Common myeloid progenitor, CD34-positive (primary cell): ENCODE measurements around the gene STK32C.
A peak's percentile ranks its signal among the peaks of the same experiment; 100 is the strongest.

Experiments
- CTCF ChIA-PET: fragments of 350-600 bp; sonication (Branson Sonifier 250); formaldehyde crosslinking; loops from one replicate; lab custom pipeline; 2021; ENCODE audit warnings: antibody characterized with exemption; lab: Charles Lee
- POLR2A ChIA-PET: fragments of 350-600 bp; sonication (Branson Sonifier 250); formaldehyde crosslinking; loops from one replicate; lab custom pipeline; 2021; ENCODE audit warnings: antibody characterized with exemption; lab: Charles Lee
- DNase-seq, 3 donors: peaks; one replicate each; pipeline versions ENCODE4 v3.0.0 to v3.0.0-alpha.2; 2013
- H3K27ac ChIP-seq, 2 experiments: 1 replicate in 1 of 2; 2 replicates in 1 of 2; pipeline ENCODE4 v1.7.0; 2013; ENCODE audit warnings: inconsistent platforms in 2 of 2, low read length in 2 of 2, mild to moderate bottlenecking in 2 of 2, low read depth in 1 of 2, moderate library complexity in 1 of 2; ENCODE audit not compliant: severe bottlenecking in 2 of 2, insufficient read depth in 1 of 2, poor library complexity in 1 of 2
- H3K27me3 ChIP-seq, 5 experiments: replicated peaks in 2 of 5; 1 replicate in 3 of 5; 2 replicates in 2 of 5; pipeline versions ENCODE4 v1.6.1 to v1.7.0; 2013; ENCODE audit warnings: low read length in 4 of 5, mild to moderate bottlenecking in 2 of 5, moderate library complexity in 2 of 5, inconsistent platforms in 1 of 5; ENCODE audit not compliant: insufficient read depth in 5 of 5, control insufficient read depth in 4 of 5
- H3K36me3 ChIP-seq, 4 experiments: 1 replicate in 2 of 4; 2 replicates in 2 of 4; pipeline versions ENCODE4 v1.6.1 to v1.7.0; 2013; ENCODE audit warnings: low read length in 3 of 4, control low read depth in 1 of 4, mild to moderate bottlenecking in 1 of 4; ENCODE audit not compliant: control insufficient read depth in 4 of 4, insufficient read depth in 4 of 4
- H3K4me1 ChIP-seq, 4 experiments: 1 replicate in 3 of 4; 2 replicates in 1 of 4; pipeline versions ENCODE4 v1.6.1 to v1.7.1; 2013; ENCODE audit warnings: low read length in 3 of 4, mild to moderate bottlenecking in 3 of 4, control low read depth in 1 of 4, inconsistent platforms in 1 of 4, moderate library complexity in 1 of 4; ENCODE audit not compliant: control insufficient read depth in 4 of 4, insufficient read depth in 4 of 4; ENCODE audit errors: control extremely low read depth in 1 of 4
- H3K4me3 ChIP-seq, 7 experiments: 1 replicate in 4 of 7; 2 replicates in 3 of 7; pipeline versions ENCODE4 v1.5.1 to v1.7.0; 2013; ENCODE audit warnings: mild to moderate bottlenecking in 7 of 7, low read length in 6 of 7, moderate library complexity in 6 of 7, inconsistent platforms in 2 of 7, low read depth in 2 of 7, control low read depth in 1 of 7; ENCODE audit not compliant: insufficient read depth in 4 of 7, control insufficient read depth in 1 of 7; ENCODE audit errors: extremely low read depth in 1 of 7
- H3K9me3 ChIP-seq, 5 experiments: 1 replicate in 4 of 5; 2 replicates in 1 of 5; pipeline versions ENCODE4 v1.6.1 to v1.7.1; 2013; ENCODE audit warnings: low read length in 4 of 5, mild to moderate bottlenecking in 2 of 5, inconsistent platforms in 1 of 5, low read depth in 1 of 5, moderate library complexity in 1 of 5; ENCODE audit not compliant: control insufficient read depth in 4 of 5, insufficient read depth in 2 of 5; ENCODE audit errors: control extremely low read depth in 1 of 5
- WGBS: methylation state at CpG from one replicate; pipeline ENCODE4 v1.1.5; 2013; ENCODE audit not compliant: insufficient coverage; 5-methylcytosine and 5-hydroxymethylcytosine counted together

Gene STK32C

GRCh38 chr10:132232023-132232951 lies 75.5 kb downstream of the STK32C start:
- 3% methylated on average over 25 of the region's 35 CpGs for WGBS
- ChIA-PET POLR2A (no interaction called here), CTCF (interaction anchor here (0.8 to 2.0 kb wide), 4 partner anchors 12 to 57 kb away, joined by 3 to 4 read pairs (median 3); no protein-coding TSS in a partner anchor)
- Histone ChIP-seq H3K9me3 (no peaks in the 10 kb centered on the region), H3K27me3 (no peaks in the 10 kb centered on the region), H3K4me1 (peaks cover 0 to 53% (median 44%) of the 10 kb centered on the region in 4 experiments), H3K4me3 (peak overlapping the region in 4 of 7 experiments; percentile 29 to 51 (median 36)), H3K27ac (no peak overlapping the region), H3K36me3 (peaks cover 0 to 3% (median 0%) of the 10 kb centered on the region in 4 experiments)
- DNase-seq = peak; percentile 69 to 93 (median 92)

- Histone ChIP-seq H3K36me3 (peaks cover 0 to 3% (median under 1%) of the 10 kb centered on the region in 4 experiments), H3K27ac (no peak overlapping the region), H3K4me1 (peaks cover 0 to 53% (median 44%) of the 10 kb centered on the region in 4 experiments), H3K9me3 (no peaks in the 10 kb centered on the region), H3K27me3 (no peaks in the 10 kb centered on the region), H3K4me3 (peak overlapping the region in 1 of 7 experiments; percentile 11)
- ChIA-PET CTCF (interaction anchor here (1.4 kb wide), 1 partner anchor 12 kb away, joined by 3 read pairs; no protein-coding TSS in a partner anchor), POLR2A (no interaction called here)
- WGBS = 74% methylated on average over 10 of the region's 13 CpGs
- DNase-seq = no peak
Measured at GRCh38 chr10:132231656-132232022, 76.1 kb downstream of the STK32C start.

GRCh38 chr10:132230557-132231210 lies 77.1 kb downstream of the STK32C start:
- ChIA-PET CTCF (interaction anchor here (1.4 kb wide), 1 partner anchor 11 kb away, joined by 3 read pairs; no protein-coding TSS in a partner anchor), POLR2A (no interaction called here)
- Histone ChIP-seq H3K4me1 (peaks cover 0 to 53% (median 44%) of the 10 kb centered on the region in 4 experiments), H3K36me3 (peaks cover 0 to 4% (median 2%) of the 10 kb centered on the region in 4 experiments), H3K27ac (no peak overlapping the region), H3K9me3 (no peaks in the 10 kb centered on the region), H3K4me3 (peak overlapping the region in 3 of 7 experiments; percentile 41 to 66 (median 51)), H3K27me3 (no peaks in the 10 kb centered on the region)
- 72% methylated on average over 17 of the region's 21 CpGs for WGBS
- no peak for DNase-seq

GRCh38 chr10:132229834-132230556 lies 77.8 kb downstream of the STK32C start:
- CTCF ChIA-PET = interaction anchor here (1.4 kb wide), 1 partner anchor 125 kb away, joined by 3 read pairs; no protein-coding TSS in a partner anchor
- Histone ChIP-seq H3K27me3 (no peaks in the 10 kb centered on the region), H3K36me3 (peaks cover 0 to 5% (median 4%) of the 10 kb centered on the region in 4 experiments), H3K4me3 (peak overlapping the region in 4 of 7 experiments; percentile 15 to 66 (median 46)), H3K4me1 (peaks cover 0 to 53% (median 44%) of the 10 kb centered on the region in 4 experiments), H3K27ac (no peak overlapping the region), H3K9me3 (no peaks in the 10 kb centered on the region)
- POLR2A ChIA-PET = no interaction called here
- peak; percentile 18 to 60 (median 45) for DNase-seq
- WGBS = 26% methylated on average over 23 of the region's 36 CpGs

- peak; percentile 7 to 33 (median 25) for DNase-seq
- Histone ChIP-seq H3K27ac (no peak overlapping the region), H3K9me3 (no peaks in the 10 kb centered on the region), H3K27me3 (no peaks in the 10 kb centered on the region), H3K36me3 (peaks cover 0 to 5% (median 3%) of the 10 kb centered on the region in 4 experiments), H3K4me3 (no peak overlapping the region), H3K4me1 (peaks cover 0 to 50% (median 43%) of the 10 kb centered on the region in 4 experiments)
- ChIA-PET CTCF (interaction anchor here (1.4 kb wide), 1 partner anchor 126 kb away, joined by 3 read pairs; no protein-coding TSS in a partner anchor), POLR2A (no interaction called here)
- WGBS = 77% methylated on average over 5 of the region's 6 CpGs
Measured at GRCh38 chr10:132229096-132229495, 78.7 kb downstream of the STK32C start.

- H3K36me3 ChIP-seq = peaks cover 0 to 5% (median 3%) of the 10 kb centered on the region in 4 experiments
- CTCF ChIA-PET = interaction anchor here (1.4 kb wide), 1 partner anchor 126 kb away, joined by 3 read pairs; no protein-coding TSS in a partner anchor
- POLR2A ChIA-PET = no interaction called here
- H3K4me3 ChIP-seq = no peak overlapping the region
- peaks cover 0 to 45% (median 41%) of the 10 kb centered on the region in 4 experiments for H3K4me1 ChIP-seq
- no peaks in the 10 kb centered on the region for H3K27me3 ChIP-seq
- H3K9me3 ChIP-seq = no peaks in the 10 kb centered on the region
- no peak for DNase-seq
- H3K27ac ChIP-seq = no peak overlapping the region
- WGBS = 95% methylated on average over 12 of the region's 14 CpGs
Measured at GRCh38 chr10:132228616-132229015, 79.1 kb downstream of the STK32C start.
